Measurements from ENCODE around the gene NCAPH2. TPM values are rescaled to one million over a fixed set of nuclear protein-coding genes. Genes with fewer than 3 reads are reported as not detected.

The NCAPH2 gene
- total and polyA plus RNA-seq, 9 of the 15 experiments (the other 6 are each of a cell fraction or from before 2014, with no cell fraction given) = 3.6 to 88.6 (median 32.4) TPM

- ATAC-seq (no peak), DNase-seq (ENCODE audit: extremely low read depth in 1 of 4, low spot score in 3 of 4) (no peak), FAIRE-seq (no peak)
- ChIA-PET CTCF (ENCODE audit: low intra/inter-chr PET ratio) (no interaction called here), POLR2A (interaction anchor here (0.5 kb wide), 1 partner anchor 280 kb away, joined by 3 read pairs; no protein-coding TSS in a partner anchor)
- Histone ChIP-seq H3K4me1 (replicated peaks in 1 of 2; ENCODE audit: control insufficient read depth in 2 of 2, insufficient read depth in 2 of 2, low read length in 2 of 2) (peaks cover 29 to 50% of the 10 kb centered on the region in 2 experiments), H3K27me3 (ENCODE audit: control insufficient read depth in 2 of 2, insufficient read depth in 2 of 2, low read length in 2 of 2) (no peaks in the 10 kb centered on the region), H3K4me2 (ENCODE audit: insufficient read depth, low read length) (no peak overlapping the region), H3K9me1 (ENCODE audit: control insufficient read depth, insufficient read depth, low read length) (peaks cover 8% of the 10 kb centered on the region), H3K27ac (ENCODE audit: extremely low read depth, low read depth, low read length) (no peak overlapping the region), H3K36me3 (ENCODE audit: control insufficient read depth, insufficient read depth, low read length) (peaks cover 12% of the 10 kb centered on the region; the same call in 1 of the 3 replicates), H3K9ac (ENCODE audit: insufficient read depth in 1 of 2, low read depth in 2 of 2, low read length in 2 of 2) (peak overlapping the region in 1 of 2 experiments; percentile 71; a peak in 2 of 4 replicates), H3K9me3 (replicated peaks; ENCODE audit: control insufficient read depth, insufficient read depth, low read depth, low read length) (no peaks in the 10 kb centered on the region), H4K20me1 (replicated peaks; ENCODE audit: control insufficient read depth, insufficient read depth, low read length) (peaks cover 37% of the 10 kb centered on the region), H2AFZ (ENCODE audit: low read depth, low read length) (no peak overlapping the region), H3K4me3 (no peak overlapping the region), H3K79me2 (ENCODE audit: control insufficient read depth, insufficient read depth, low read length) (peaks cover 57% of the 10 kb centered on the region)
- no TSS peak for BruUV-seq (replicated peaks)
- 91% methylated on average over 6 of the region's 21 CpGs for WGBS (ENCODE audit: insufficient coverage, low coverage, missing lambda C conversion rate)
- no peak for TF ChIP-seq ZNF586 (CRISPR knock-in tag; conservative IDR thresholded peaks at IDR 0.05)
- TF ChIP-seq, protein P1, sequence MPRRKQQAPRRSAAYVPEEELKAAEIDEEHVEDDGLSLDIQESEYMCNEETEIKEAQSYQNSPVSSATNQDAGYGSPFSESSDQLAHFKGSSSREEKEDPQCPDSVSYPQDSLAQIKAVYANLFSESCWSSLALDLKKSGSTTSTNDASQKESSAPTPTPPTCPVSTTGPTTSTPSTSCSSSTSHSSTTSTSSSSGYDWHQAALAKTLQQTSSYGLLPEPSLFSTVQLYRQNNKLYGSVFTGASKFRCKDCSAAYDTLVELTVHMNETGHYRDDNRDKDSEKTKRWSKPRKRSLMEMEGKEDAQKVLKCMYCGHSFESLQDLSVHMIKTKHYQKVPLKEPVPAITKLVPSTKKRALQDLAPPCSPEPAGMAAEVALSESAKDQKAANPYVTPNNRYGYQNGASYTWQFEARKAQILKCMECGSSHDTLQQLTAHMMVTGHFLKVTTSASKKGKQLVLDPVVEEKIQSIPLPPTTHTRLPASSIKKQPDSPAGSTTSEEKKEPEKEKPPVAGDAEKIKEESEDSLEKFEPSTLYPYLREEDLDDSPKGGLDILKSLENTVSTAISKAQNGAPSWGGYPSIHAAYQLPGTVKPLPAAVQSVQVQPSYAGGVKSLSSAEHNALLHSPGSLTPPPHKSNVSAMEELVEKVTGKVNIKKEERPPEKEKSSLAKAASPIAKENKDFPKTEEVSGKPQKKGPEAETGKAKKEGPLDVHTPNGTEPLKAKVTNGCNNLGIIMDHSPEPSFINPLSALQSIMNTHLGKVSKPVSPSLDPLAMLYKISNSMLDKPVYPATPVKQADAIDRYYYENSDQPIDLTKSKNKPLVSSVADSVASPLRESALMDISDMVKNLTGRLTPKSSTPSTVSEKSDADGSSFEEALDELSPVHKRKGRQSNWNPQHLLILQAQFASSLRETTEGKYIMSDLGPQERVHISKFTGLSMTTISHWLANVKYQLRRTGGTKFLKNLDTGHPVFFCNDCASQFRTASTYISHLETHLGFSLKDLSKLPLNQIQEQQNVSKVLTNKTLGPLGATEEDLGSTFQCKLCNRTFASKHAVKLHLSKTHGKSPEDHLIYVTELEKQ (CRISPR knock-in tag; IDR thresholded peaks at IDR 0.05) = no peak
- TF ChIP-seq HMG20A (CRISPR knock-in tag; conservative IDR thresholded peaks at IDR 0.05) = no peak
- TF ChIP-seq, protein P2, sequence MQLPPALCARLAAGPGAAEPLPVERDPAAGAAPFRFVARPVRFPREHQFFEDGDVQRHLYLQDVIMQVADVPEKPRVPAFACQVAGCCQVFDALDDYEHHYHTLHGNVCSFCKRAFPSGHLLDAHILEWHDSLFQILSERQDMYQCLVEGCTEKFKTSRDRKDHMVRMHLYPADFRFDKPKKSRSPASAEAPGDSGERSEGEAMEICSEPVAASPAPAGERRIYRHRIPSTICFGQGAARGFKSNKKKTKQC (CRISPR knock-in tag; IDR thresholded peaks at IDR 0.05) = no peak
- intact Hi-C loops (cut with micrococcal nuclease) = no loop called here
- in situ Hi-C loops (cut with MboI) = no loop called here
Measured at GRCh38 chr22:50471197-50471847, 36.7 kb upstream of the NCAPH2 start.
